Measurements from ENCODE around the gene NIBAN1. TPM values are rescaled to one million over a fixed set of nuclear protein-coding genes. Genes with fewer than 3 reads are reported as not detected.
A peak's percentile ranks its signal among the peaks of the same experiment; 100 is the strongest.
"Not testable (repeated sequence)": the region's sequence is repeated elsewhere in the genome, so short reads cannot be mapped to it uniquely, and the experiment has no call there.

Gene NIBAN1
- total RNA-seq, 2 donors from 2014 or later = 4.6 to 27.5 TPM

- no peak for ATAC-seq
- DNase-seq = no peak
- intact Hi-C loops (cut with DNase I, micrococcal nuclease) = loop anchor here in 1 of 2 donors (10.0 kb wide), 1 partner anchor 176 kb away; no protein-coding TSS in a partner anchor
Measured at GRCh38 chr1:184980726-184981125, 6.4 kb upstream of the NIBAN1 start.

GRCh38 chr1:184975208-184975870 is 1.0 kb upstream of the NIBAN1 start:
- DNase-seq (no peak), ATAC-seq (no peak)
- intact Hi-C loops (cut with DNase I, micrococcal nuclease) = no loop called here

GRCh38 chr1:184974837-184975115 is 468 bp upstream of the NIBAN1 start:
- ATAC-seq = no peak
- intact Hi-C loops (cut with DNase I, micrococcal nuclease) = no loop called here
- DNase-seq = no peak

- DNase-seq = peak; percentile 29 to 38
- peak; percentile 48 for ATAC-seq
- intact Hi-C loops (cut with DNase I, micrococcal nuclease) = no loop called here
Measured at GRCh38 chr1:184973272-184974055, 844 bp downstream of the NIBAN1 start.

- intact Hi-C loops (cut with DNase I, micrococcal nuclease) = no loop called here
- ATAC-seq (no peak), DNase-seq (no peak)
Measured at GRCh38 chr1:184972315-184973055, 1.8 kb downstream of the NIBAN1 start.

- intact Hi-C loops (cut with DNase I, micrococcal nuclease) = no loop called here
- no peak for DNase-seq
- ATAC-seq = no peak
Measured at GRCh38 chr1:184971522-184972265, 2.6 kb downstream of the NIBAN1 start.

- ATAC-seq (no peak), DNase-seq (no peak)
- intact Hi-C loops (cut with DNase I, micrococcal nuclease) = no loop called here
Measured at GRCh38 chr1:184970691-184971161, 3.6 kb downstream of the NIBAN1 start.

- ATAC-seq (no peak), DNase-seq (no peak)
- intact Hi-C loops (cut with DNase I, micrococcal nuclease) = no loop called here
Measured at GRCh38 chr1:184966989-184967388, 7.3 kb downstream of the NIBAN1 start.

- ATAC-seq (no peak), DNase-seq (no peak)
- intact Hi-C loops (cut with DNase I, micrococcal nuclease) = no loop called here
Measured at GRCh38 chr1:184965944-184966860, 8.1 kb downstream of the NIBAN1 start.

- DNase-seq = no peak
Measured at GRCh38 chr1:184965439-184965838, 8.9 kb downstream of the NIBAN1 start.

GRCh38 chr1:184959626-184960025 is 14.7 kb downstream of the NIBAN1 start:
- ATAC-seq (no peak), DNase-seq (no peak)
- intact Hi-C loops (cut with DNase I, micrococcal nuclease) = no loop called here

More at GRCh38 chr1:184965439-184965838, 8.9 kb downstream of the NIBAN1 start:
- intact Hi-C loops (cut with DNase I, micrococcal nuclease) = no loop called here
- no peak for ATAC-seq

- intact Hi-C loops (cut with DNase I, micrococcal nuclease) = no loop called here
- DNase-seq (no peak), ATAC-seq (no peak)
Measured at GRCh38 chr1:184958554-184959353, 15.6 kb downstream of the NIBAN1 start.

GRCh38 chr1:184957901-184958300 is 16.4 kb downstream of the NIBAN1 start:
- DNase-seq; intact Hi-C loops (cut with DNase I, micrococcal nuclease); ATAC-seq: not testable (repeated sequence)

- intact Hi-C loops (cut with DNase I, micrococcal nuclease) = no loop called here
- no peak for ATAC-seq
Measured at GRCh38 chr1:184956999-184957700, 17.2 kb downstream of the NIBAN1 start.

GRCh38 chr1:184954232-184954995 is 19.9 kb downstream of the NIBAN1 start:
- no peak for DNase-seq
- intact Hi-C loops (cut with DNase I, micrococcal nuclease) = no loop called here
- no peak for ATAC-seq

More at GRCh38 chr1:184956999-184957700, 17.2 kb downstream of the NIBAN1 start:
- DNase-seq = no peak

Data from left colon (tissue), 2 donors.